Colon (tissue), 2 donors: ENCODE data around the gene OLR1.
"Not testable (repeated sequence)": the region's sequence is repeated elsewhere in the genome, so short reads cannot be mapped to it uniquely, and the experiment has no call there.

Source experiments
- FAIRE-seq: peaks from 2 replicates; lab custom pipeline; 2012; peaks lifted over from hg19 to GRCh38; lab: Jason Lieb, UNC
- donor health status: control.
- donor health status: control.

OLR1 gene

GRCh38 chr12:10171973-10172728 is at the start of gene OLR1:
TSS of gene OLR1 (minus strand) at chr12:10172132. CDS start at chr12:10172077, 55 bp downstream.
- FAIRE-seq, result no peak

GRCh38 chr12:10220398-10221077 is 48.6 kb upstream of the OLR1 start:
- no peak for FAIRE-seq

- FAIRE-seq, result no peak
These were observed 46.1 kb upstream of the OLR1 start for GRCh38 chr12:10218021-10218420.

- FAIRE-seq, result not testable (repeated sequence)
These were observed 44.0 kb upstream of the OLR1 start for GRCh38 chr12:10215946-10216345.

GRCh38 chr12:10215436-10215835 is 43.5 kb upstream of the OLR1 start:
- FAIRE-seq, result no peak

GRCh38 chr12:10214895-10215267 is 42.9 kb upstream of the OLR1 start:
- no peak for FAIRE-seq

GRCh38 chr12:10214136-10214894 is 42.4 kb upstream of the OLR1 start:
- FAIRE-seq, result no peak

- FAIRE-seq, result no peak
These were observed 41.5 kb upstream of the OLR1 start for GRCh38 chr12:10213168-10214135.

GRCh38 chr12:10212739-10213131 is 40.8 kb upstream of the OLR1 start, which contains the start of gene GABARAPL1:
TSS of gene GABARAPL1 (plus strand) at chr12:10212877. CDS start at chr12:10213130, 253 bp downstream.
- no peak for FAIRE-seq

GRCh38 chr12:10211940-10212738 is 40.2 kb upstream of the OLR1 start:
- peak; percentile 85 for FAIRE-seq

GRCh38 chr12:10211101-10211939 is 39.4 kb upstream of the OLR1 start:
- no peak for FAIRE-seq

GRCh38 chr12:10210225-10210624 is 38.3 kb upstream of the OLR1 start:
- FAIRE-seq, result no peak

- FAIRE-seq, result no peak
These were observed 35.2 kb upstream of the OLR1 start for GRCh38 chr12:10207136-10207535.

GRCh38 chr12:10205220-10205807 is 33.4 kb upstream of the OLR1 start:
- FAIRE-seq, result no peak

- not testable (repeated sequence) for FAIRE-seq
These were observed 32.6 kb upstream of the OLR1 start for GRCh38 chr12:10204495-10204894.

GRCh38 chr12:10197879-10198278 is 25.9 kb upstream of the OLR1 start:
- FAIRE-seq, result no peak

GRCh38 chr12:10196210-10196609 is 24.3 kb upstream of the OLR1 start:
- no peak for FAIRE-seq

- no peak for FAIRE-seq
These were observed 22.3 kb upstream of the OLR1 start for GRCh38 chr12:10194160-10194670.

- FAIRE-seq, result no peak
These were observed 19.9 kb upstream of the OLR1 start for GRCh38 chr12:10191865-10192264.
